ENCODE data around the gene ROR2.

The ROR2 gene

GRCh38 chr9:91676046-91676445 lies 274.0 kb downstream of the ROR2 start:
- no peaks in the 10 kb centered on the region for H3K79me2 ChIP-seq (ENCODE audit: insufficient read depth, low read length)
- TF ChIP-seq, protein P1, sequence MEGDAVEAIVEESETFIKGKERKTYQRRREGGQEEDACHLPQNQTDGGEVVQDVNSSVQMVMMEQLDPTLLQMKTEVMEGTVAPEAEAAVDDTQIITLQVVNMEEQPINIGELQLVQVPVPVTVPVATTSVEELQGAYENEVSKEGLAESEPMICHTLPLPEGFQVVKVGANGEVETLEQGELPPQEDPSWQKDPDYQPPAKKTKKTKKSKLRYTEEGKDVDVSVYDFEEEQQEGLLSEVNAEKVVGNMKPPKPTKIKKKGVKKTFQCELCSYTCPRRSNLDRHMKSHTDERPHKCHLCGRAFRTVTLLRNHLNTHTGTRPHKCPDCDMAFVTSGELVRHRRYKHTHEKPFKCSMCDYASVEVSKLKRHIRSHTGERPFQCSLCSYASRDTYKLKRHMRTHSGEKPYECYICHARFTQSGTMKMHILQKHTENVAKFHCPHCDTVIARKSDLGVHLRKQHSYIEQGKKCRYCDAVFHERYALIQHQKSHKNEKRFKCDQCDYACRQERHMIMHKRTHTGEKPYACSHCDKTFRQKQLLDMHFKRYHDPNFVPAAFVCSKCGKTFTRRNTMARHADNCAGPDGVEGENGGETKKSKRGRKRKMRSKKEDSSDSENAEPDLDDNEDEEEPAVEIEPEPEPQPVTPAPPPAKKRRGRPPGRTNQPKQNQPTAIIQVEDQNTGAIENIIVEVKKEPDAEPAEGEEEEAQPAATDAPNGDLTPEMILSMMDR (IDR thresholded peaks at IDR 0.05; ENCODE audit: borderline replicate concordance, extremely low read depth, low read length, poor library complexity, severe bottlenecking) = no peak
- TF ChIP-seq EZH2 (IDR thresholded peaks at IDR 0.05; ENCODE audit: borderline replicate concordance, low read depth, low read length, severe bottlenecking) = no peak
- no peak overlapping the region for H2AFZ ChIP-seq (ENCODE audit: low read depth, low read length)
- no peaks in the 10 kb centered on the region for H3K4me1 ChIP-seq (ENCODE audit: insufficient read depth, low read length)
- H3K9ac ChIP-seq (ENCODE audit: low read depth, low read length) = no peak overlapping the region
- no peak for ATAC-seq (ENCODE audit: insufficient read depth, low read depth)
- no peaks in the 10 kb centered on the region for H3K9me3 ChIP-seq (ENCODE audit: insufficient read depth, low read length, severe bottlenecking)
- no peaks in the 10 kb centered on the region for H3K36me3 ChIP-seq (ENCODE audit: insufficient read depth, low read length)
- H3K4me2 ChIP-seq (ENCODE audit: insufficient read depth, low read length) = no peak overlapping the region
- H3K4me3 ChIP-seq (ENCODE audit: low read depth in 1 of 2, low read length in 2 of 2) = no peak overlapping the region
- no peak for DNase-seq
- no peak overlapping the region for H3K27ac ChIP-seq (ENCODE audit: low read length)
- H4K20me1 ChIP-seq (ENCODE audit: insufficient read depth, low read length) = no peaks in the 10 kb centered on the region
- peaks cover 7% of the 10 kb centered on the region for H3K27me3 ChIP-seq (ENCODE audit: insufficient read depth, low read length, poor library complexity)

DNA sequence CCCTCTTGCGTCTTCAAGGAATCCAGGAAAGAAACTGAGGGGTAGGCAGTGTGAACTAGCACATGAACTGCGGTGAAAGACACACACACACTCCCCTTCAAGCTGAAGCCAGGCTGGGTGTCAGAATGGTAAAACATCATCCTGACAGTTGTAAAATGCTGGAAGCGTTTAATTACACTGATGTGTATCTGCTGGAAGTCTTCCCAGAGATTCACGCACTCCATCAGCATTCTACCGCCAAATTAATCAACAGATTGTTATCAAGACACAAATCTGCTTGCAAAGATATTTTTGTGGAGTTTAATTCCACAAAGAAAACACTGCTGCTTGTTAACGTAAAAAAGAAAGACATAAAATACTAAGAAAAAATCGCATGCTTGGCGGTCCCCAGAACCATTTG lies 285.4 kb downstream of the ROR2 start:
- no peak overlapping the region for H2AFZ ChIP-seq (ENCODE audit: low read depth, low read length)
- DNase-seq (no peak), ATAC-seq (ENCODE audit: insufficient read depth, low read depth) (no peak)
- H3K9me3 ChIP-seq (ENCODE audit: insufficient read depth, low read length, severe bottlenecking) = no peaks in the 10 kb centered on the region
- no peak overlapping the region for H3K9ac ChIP-seq (ENCODE audit: low read depth, low read length)
- no peak overlapping the region for H3K4me2 ChIP-seq (ENCODE audit: insufficient read depth, low read length)
- no peak overlapping the region for H3K27ac ChIP-seq (ENCODE audit: low read length)
- no peak overlapping the region for H3K4me3 ChIP-seq (ENCODE audit: low read depth in 1 of 2, low read length in 2 of 2)
- H3K4me1 ChIP-seq (ENCODE audit: insufficient read depth, low read length) = no peaks in the 10 kb centered on the region
- H3K79me2 ChIP-seq (ENCODE audit: insufficient read depth, low read length) = no peaks in the 10 kb centered on the region
- H3K27me3 ChIP-seq (ENCODE audit: insufficient read depth, low read length, poor library complexity) = no peaks in the 10 kb centered on the region
- H4K20me1 ChIP-seq (ENCODE audit: insufficient read depth, low read length) = no peaks in the 10 kb centered on the region
- H3K36me3 ChIP-seq (ENCODE audit: insufficient read depth, low read length) = no peaks in the 10 kb centered on the region
- no peak for TF ChIP-seq EZH2 (IDR thresholded peaks at IDR 0.05; ENCODE audit: borderline replicate concordance, low read depth, low read length, severe bottlenecking)
- TF ChIP-seq, protein P1 (IDR thresholded peaks at IDR 0.05; ENCODE audit: borderline replicate concordance, extremely low read depth, low read length, poor library complexity, severe bottlenecking) = no peak

DNA sequence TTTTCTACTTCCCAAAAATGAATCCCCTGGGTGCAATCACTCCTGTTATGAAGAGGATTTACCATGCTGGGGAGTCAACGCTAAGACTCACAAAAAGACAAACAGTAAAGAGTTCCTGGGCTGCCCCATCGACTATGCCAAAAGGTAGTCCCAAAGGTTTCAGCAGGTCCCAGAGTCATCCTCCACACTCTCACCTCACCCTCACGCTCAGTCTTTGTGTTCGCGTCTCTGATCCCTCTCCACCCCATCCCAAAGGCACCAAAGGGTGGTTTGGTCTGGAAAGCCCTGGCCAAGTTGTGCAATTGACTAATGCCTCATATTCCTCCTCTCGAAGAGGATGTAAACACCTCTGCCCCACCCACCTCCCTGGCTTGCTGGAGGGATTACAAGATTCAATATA lies 286.2 kb downstream of the ROR2 start:
- DNase-seq (no peak), ATAC-seq (ENCODE audit: insufficient read depth, low read depth) (no peak)
- Histone ChIP-seq H3K9me3 (ENCODE audit: insufficient read depth, low read length, severe bottlenecking) (no peaks in the 10 kb centered on the region), H3K4me2 (ENCODE audit: insufficient read depth, low read length) (no peak overlapping the region), H2AFZ (ENCODE audit: low read depth, low read length) (no peak overlapping the region), H3K9ac (ENCODE audit: low read depth, low read length) (no peak overlapping the region), H3K4me3 (ENCODE audit: low read depth in 1 of 2, low read length in 2 of 2) (no peak overlapping the region), H4K20me1 (ENCODE audit: insufficient read depth, low read length) (no peaks in the 10 kb centered on the region), H3K27me3 (ENCODE audit: insufficient read depth, low read length, poor library complexity) (no peaks in the 10 kb centered on the region), H3K36me3 (ENCODE audit: insufficient read depth, low read length) (no peaks in the 10 kb centered on the region), H3K27ac (ENCODE audit: low read length) (no peak overlapping the region), H3K4me1 (ENCODE audit: insufficient read depth, low read length) (no peaks in the 10 kb centered on the region), H3K79me2 (ENCODE audit: insufficient read depth, low read length) (no peaks in the 10 kb centered on the region)
- no peak for TF ChIP-seq EZH2 (IDR thresholded peaks at IDR 0.05; ENCODE audit: borderline replicate concordance, low read depth, low read length, severe bottlenecking)
- TF ChIP-seq, protein P1 (IDR thresholded peaks at IDR 0.05; ENCODE audit: borderline replicate concordance, extremely low read depth, low read length, poor library complexity, severe bottlenecking) = no peak

- TF ChIP-seq, protein P1 (IDR thresholded peaks at IDR 0.05; ENCODE audit: borderline replicate concordance, extremely low read depth, low read length, poor library complexity, severe bottlenecking) = no peak
- no peak for TF ChIP-seq EZH2 (IDR thresholded peaks at IDR 0.05; ENCODE audit: borderline replicate concordance, low read depth, low read length, severe bottlenecking)
- Histone ChIP-seq H4K20me1 (ENCODE audit: insufficient read depth, low read length) (no peaks in the 10 kb centered on the region), H3K9me3 (ENCODE audit: insufficient read depth, low read length, severe bottlenecking) (no peaks in the 10 kb centered on the region), H3K9ac (ENCODE audit: low read depth, low read length) (no peak overlapping the region), H3K79me2 (ENCODE audit: insufficient read depth, low read length) (no peaks in the 10 kb centered on the region), H3K4me2 (ENCODE audit: insufficient read depth, low read length) (no peak overlapping the region), H2AFZ (ENCODE audit: low read depth, low read length) (no peak overlapping the region), H3K4me3 (ENCODE audit: low read depth in 1 of 2, low read length in 2 of 2) (no peak overlapping the region), H3K27ac (ENCODE audit: low read length) (no peak overlapping the region), H3K36me3 (ENCODE audit: insufficient read depth, low read length) (no peaks in the 10 kb centered on the region), H3K4me1 (ENCODE audit: insufficient read depth, low read length) (no peaks in the 10 kb centered on the region), H3K27me3 (ENCODE audit: insufficient read depth, low read length, poor library complexity) (no peaks in the 10 kb centered on the region)
- ATAC-seq (ENCODE audit: insufficient read depth, low read depth) (no peak), DNase-seq (no peak)
Observed at GRCh38 chr9:91661451-91661850, 288.6 kb downstream of the ROR2 start.
